GM18519 (cell line): ENCODE measurements around the gene LRP10.

Experiments used
- ATAC-seq: cut with Tn5 transposase; IDR thresholded peaks from one replicate; pipeline ENCODE4 v1.9.1; 2021; ENCODE audit warnings: mild to moderate bottlenecking, moderate library complexity; ENCODE audit not compliant: unreplicated experiment, low FRiP score

LRP10 gene

DNA sequence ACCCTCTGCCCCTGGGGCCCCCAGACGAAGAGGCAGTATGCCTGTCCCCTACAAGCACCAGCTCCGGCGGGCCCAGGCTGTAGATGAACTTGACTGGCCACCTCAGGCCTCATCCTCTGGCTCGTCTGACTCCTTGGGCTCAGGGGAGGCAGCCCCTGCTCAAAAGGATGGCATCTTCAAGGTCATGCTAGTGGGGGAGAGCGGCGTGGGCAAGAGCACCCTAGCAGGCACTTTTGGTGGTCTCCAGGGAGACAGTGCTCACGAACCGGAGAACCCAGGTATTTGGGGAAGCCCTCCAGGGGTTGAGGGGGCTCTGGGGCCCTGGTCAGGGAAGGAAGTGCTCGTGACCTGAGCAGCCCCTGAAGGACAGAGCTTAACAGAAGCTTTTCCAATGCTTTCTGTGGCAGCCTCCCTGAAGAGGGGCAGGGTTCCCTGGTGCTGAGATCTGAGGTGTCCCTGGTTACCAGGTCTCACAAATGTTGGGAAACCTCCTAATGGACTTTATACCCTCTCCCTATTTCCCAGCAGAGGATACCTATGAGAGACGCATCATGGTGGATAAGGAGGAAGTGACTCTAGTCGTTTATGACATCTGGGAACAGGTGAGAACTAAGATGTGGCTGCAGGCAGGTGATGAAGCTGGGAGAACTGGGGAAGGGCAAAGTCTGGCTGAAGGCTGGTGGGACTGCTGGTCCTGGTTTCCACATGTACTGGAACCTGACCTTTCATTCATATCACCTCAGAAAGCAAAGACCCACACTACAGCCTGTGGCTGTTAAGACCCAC is 13.4 kb downstream of the LRP10 start:
- no peak for ATAC-seq

DNA sequence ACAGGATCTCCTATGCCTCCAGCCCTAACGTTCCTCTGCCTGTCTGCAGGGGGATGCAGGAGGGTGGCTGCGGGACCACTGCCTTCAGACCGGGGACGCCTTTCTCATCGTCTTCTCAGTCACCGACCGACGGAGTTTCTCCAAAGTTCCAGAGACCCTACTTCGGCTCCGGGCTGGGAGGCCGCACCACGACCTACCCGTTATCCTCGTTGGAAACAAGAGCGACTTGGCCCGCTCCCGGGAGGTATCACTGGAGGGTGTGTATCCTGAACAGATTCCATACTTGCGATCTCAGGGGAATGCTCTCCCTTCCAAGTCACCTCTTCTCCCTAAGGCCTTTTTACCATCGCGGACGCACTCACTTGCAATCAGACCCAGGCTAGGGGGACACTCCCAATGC is 14.4 kb downstream of the LRP10 start:
- ATAC-seq: no peak

DNA sequence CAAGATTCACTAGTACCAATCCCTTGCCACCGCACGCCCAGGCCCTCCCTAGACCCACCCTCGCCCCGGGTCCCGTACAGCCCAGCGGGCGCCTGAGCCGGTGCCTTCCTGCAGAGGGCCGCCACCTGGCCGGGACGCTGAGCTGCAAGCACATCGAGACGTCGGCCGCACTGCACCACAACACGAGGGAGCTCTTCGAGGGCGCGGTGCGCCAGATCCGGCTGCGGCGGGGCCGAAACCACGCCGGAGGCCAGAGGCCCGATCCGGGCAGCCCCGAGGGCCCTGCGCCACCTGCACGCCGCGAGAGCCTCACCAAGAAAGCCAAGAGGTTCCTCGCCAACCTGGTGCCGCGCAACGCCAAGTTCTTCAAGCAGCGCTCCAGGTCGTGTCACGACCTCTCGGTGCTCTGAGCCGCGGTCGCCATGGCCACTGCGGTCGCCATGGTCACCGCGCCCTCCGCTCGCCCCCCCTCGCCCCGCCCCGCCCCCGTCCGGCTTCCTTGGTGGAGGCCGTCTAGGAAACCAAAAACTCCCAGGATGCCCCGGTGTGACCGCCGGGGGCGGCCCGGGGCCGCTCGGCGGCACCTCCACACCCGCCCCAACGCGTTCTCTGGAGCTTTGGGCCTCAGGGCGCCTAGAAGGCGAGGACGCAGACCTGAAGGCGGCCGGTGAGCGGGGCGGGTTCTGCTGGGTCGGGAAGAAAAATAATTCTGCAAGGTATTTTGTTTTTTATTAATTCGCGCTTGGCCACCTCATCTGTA is 15.1 kb downstream of the LRP10 start:
- ATAC-seq: no peak

DNA sequence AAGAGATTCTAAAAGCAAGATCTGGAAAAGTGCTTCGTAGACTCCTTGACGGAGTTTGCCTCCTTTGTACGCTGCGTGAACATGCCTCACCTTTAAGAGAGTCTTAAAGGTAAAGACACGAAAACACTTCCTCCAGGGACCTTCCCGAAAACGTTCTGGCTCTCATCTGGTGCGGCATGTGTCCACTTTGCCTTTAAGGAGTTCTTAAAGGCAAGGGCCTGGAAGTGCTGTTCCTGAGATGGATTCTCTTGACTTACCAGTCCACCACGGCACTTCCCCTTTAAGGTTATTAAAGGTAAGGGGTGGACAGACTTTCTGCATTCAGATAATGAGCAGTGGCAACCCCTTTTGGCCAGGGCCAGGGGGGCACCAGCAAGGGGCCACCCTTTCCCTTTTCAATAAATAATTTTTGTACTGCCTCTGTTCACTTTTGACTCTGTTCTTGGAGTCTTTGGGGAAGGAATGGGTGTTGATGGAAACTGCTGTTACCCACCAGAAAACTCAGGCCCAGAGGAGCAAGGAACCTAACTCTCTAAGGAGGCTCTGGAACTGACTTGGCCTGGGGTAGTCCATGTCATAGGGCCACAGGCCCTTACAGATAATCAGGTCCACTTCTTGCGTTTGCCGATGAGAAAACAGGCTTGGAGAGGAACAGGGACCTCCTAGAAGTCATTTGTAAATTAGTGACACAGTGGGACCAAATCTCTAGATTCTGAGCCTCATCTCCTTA is 15.9 kb downstream of the LRP10 start:
- no peak for ATAC-seq

DNA sequence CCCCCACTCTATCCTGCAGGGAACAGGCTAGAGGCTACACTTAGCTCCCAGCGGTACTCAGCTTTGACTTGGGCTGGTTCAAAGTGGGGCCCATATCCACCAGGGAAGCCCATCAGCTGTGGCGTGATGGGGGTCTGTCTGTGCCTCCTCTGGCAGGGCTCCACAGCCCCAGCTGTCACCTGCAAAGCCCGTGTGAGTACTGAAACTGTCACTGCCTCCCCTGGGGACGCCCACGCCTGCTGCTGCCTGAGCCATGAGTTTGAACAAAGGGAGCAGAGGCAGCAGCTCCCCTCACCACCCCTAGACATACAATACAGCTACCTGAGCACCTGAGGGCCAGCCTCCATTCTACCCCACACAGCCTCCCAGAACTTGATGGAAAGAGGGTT is 16.4 kb downstream of the LRP10 start:
- no peak for ATAC-seq

DNA sequence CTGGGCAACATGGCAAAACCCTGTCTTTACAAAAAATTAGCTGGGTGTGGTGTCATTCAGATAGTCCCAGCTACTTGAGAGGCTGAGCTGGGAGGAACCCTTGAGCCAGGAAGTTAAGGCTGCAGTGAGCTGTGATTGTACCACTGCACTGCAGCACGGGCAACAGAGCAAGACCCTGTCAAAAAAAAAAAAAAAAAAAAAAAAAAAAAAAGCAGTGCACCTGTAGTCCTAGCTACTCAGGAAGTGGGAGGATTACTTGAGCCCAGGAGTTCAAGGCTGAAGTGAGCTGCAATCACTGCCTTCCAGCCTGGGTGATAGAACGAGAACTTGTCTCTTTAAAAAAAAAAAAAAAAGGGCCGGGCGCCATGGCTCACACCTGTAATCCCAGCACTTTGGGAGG is 17.1 kb downstream of the LRP10 start:
- no peak for ATAC-seq

DNA sequence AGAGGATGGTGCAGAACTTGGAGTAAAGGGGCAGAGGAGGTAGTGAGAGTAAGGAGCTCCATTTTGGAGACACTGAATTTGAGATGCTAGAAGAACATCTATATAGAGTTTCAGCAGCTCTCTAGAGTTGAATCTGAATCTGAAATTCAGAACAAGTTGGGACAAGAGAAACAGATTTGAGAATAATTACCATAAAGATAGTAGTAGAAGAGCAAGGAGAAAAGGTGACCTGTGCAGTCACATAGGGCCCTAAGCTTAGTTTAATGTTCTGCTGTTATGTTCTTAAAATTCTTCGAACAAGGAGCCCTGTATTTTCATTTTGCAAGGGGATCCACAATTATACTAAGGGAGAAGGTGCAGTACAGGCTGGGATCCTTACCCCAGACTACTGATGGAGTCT is 18.9 kb downstream of the LRP10 start:
- no peak for ATAC-seq

DNA sequence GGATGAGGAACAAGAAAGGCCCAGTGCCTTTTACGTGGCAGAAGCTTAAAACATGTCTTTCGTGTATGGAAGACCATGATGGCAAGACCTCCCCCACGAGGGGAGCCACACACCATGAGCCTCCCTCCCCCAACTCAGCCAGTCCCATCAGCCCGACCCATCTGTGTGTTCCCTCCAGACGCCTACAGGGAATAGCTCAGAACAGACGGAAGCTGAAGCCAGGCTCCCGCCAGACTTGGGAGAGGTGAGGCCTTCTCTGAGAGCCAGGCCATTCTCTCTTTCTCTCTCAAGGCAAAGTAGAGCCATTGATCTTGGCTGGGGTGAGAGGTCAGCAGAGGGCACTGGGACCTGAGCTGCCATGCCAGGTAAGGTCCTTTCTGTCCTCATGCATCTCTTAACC is 20.9 kb downstream of the LRP10 start:
- ATAC-seq: no peak

DNA sequence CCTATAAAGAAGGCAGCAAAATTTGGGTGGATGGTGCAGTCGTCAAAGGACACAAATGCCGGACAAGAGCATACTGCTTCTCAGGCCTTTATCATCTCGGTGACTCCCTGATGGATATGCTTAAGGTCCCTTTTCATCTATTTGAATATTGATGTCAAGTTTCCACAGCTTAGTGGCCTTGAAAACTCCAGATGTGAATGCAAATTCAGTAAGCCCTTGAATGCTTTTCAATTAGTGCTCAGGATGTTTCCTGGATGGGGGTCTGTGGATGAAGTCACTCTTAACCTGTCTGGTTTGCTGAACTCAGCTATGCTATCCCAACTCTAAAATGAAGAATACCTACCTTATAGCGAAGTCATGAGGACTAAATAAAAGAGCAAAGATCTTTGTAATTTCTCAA is 22.2 kb downstream of the LRP10 start:
- no peak for ATAC-seq

DNA sequence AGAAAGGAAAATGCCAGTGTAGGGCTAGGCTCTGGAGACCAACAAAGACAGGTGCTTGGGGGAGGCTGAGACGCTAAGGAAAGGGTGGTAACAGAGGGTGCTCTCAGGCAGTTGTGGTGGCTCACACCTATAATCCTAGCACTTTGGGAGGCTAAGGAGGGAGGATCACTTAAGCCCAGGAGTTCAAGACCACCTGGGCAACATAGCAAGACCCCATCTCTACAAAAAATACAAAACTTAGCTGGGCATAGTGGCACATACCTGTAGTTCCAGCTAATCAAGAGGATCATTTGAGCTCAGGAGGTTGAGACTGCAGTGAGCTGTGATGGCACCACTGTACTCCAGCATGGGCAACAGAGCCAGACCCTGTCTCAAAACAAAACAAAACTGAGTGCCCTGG is 23.9 kb downstream of the LRP10 start:
- ATAC-seq: no peak

DNA sequence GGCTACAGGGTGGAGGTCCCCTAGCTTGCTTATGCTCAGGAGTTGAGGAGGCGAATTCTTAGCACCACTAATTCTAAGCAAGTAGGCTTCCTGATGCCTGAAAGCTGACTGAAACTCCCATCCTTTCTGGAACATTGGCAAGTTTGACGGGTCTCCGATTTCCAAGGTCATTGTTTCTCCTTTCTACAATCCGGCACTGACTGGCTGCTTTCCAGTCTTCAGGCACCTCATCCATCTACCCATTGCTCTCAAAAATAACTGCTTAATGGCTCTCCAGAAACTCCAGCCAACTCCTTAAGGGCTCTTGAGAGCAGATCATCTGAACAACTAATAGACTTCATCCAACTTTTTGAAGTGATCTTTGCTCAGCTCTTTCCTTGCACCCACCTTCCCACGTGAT is 24.8 kb downstream of the LRP10 start:
- ATAC-seq: no peak

DNA sequence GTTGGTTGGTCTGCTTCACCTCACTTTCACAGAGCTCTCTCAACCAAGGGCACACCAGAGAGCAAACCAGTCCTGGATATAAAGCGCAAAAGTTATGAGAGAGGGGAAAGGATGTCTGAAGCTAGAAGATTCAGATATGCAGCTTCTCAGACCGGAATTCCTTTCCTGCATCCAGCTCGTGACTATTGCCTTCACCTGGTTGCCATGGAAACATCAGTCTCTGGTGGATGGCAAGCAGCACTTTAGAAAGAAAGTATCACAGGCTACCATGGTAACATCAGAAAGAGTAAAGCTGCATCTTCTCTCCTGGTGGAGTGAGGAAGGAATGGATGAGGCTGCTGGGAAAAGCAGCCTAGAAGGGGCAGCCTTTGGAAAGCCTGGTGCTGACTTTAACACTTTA is 25.2 kb downstream of the LRP10 start:
- ATAC-seq: no peak

DNA sequence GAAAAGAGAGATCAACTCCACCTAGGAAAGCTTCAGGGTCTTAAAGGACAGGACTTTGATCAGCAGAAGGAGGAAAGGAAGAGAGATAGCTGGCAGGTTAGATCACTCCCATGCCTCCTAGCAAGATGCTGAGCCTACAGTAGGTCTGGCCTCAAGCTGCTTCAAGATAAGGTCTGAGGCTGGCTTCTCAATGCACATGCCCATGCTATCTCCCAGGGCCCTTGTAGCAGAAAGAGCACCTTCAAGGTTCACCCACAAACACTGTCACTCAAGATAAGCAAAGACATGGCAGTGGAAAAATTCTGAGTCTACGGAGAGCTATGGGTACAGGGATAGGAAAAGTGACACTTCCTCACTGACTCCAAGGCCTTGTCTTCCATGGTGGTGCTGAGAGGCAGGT is 25.8 kb downstream of the LRP10 start:
- ATAC-seq: no peak

DNA sequence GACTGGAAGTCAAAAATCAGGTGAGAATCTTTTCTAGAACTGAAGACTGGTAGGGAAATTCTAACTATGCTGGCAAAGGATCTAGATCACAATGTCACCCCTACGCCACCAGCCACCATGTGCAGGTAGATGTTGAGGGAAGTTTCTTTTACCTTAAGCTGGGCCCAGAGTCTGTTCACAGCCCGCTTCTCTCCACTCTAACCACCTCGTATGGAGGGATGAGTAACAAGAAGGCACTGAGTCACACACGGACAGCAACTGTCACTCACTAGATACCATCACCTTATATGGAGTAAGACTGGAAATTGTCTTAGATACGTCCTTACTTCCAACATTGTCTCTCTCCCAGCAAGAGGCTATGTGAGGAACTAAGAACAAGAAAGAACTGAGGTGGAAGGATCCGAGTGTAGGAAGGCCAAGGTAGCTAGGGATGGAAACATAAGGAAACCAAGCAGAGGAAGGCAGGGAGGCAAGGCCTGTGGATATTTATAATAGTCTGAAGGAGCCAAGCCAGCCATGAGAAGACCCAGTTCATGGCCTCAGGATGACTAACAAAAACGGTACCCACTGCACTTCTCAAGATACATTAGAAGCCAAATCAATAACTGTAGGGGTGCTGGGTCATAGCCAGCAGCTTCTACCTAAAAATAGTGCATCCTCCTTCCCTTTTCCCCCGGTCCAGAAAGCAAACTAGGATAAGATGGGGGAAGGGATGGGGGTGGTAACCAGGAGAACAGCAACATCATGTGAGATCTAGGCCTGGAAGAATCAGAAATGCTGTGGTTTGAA is 27.0 kb downstream of the LRP10 start:
- ATAC-seq: no peak

DNA sequence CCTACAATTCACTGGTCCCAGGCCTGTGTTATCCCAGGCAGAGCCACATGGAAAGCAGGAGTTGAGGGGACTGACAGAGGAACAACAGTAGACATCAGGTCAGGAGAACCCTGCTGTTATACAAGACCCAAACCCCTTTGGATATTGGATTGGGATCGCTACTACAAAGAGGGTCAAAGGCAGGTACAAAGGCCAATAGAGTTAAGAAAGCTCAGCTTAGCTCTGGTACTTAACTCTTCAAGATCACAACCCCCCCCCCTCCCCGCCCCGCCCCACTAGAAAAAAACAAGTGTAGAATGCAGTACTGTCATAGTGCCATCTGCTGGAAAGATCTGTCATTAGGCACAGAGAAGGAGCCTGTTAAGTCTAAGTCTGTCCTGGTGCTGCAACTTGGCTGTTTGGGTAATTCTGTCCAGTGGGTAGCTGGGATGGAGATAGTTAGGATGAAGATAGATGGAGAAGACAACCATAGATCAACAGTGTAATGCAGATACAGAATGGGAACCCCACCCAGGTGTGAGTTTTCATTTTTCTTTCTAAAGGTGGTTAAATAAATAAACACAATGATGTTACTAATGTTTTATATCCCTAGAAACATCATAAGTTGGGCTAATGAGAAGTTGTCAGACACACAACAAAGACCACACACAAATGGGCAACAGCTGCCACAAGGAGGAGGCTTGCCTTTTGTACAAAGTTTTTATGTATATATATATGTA is 28.7 kb downstream of the LRP10 start:
- ATAC-seq: no peak

DNA sequence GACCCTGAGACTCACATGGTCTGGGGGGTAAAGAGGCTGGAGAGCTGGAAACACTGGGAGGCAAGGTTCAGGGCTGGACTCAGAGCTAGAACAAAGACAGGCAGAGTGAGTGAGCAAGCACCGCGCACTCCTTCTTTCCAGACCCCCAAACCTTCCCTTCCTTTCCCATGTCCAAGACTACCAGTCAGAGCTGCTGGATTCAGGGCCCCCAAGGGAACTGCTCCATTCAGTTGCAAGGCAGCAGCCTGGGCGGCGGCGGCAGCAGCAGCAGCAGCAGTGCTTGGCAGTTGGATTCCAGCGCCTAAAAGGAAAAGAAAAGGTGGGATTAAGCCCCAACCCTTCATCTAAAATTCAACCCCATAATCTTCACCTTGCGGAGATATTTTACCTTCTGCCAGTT is 30.3 kb downstream of the LRP10 start:
- no peak for ATAC-seq

DNA sequence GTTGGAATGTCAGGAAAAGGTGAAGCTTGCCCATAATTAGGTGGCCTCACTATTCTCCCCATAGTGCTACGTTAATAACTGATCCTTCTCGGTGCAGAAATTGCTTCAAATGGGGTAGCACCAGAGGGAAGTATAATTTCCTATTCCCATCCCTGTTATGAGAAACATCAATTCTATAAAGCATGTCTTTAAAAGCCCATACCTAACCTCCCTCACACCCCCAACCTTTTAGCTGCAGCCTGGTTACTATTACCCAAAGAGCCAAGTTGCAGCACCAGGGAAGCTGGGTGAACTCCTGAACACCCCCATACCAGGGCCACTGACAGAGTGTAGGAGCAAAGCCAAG is 32.2 kb downstream of the LRP10 start:
- ATAC-seq: no peak

DNA sequence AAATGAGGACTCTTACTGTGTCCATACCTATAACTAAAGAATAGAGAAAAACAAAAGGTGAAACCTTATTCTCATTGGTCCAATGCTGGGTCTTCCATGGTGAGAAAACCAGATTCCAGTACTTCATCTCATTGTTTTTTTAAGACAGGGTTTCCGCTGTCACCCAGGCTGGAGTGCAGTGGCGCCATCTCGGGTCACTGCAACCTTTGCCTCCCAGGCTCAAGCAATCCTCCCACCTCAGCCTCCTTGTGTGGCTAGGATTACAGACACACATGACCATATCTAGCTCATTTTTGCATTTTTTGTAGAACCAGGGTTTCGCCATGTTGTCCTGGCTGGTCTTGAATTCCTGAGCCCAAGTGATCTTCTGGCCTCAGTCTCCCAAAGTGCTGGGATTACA is 34.1 kb downstream of the LRP10 start:
- ATAC-seq: no peak

DNA sequence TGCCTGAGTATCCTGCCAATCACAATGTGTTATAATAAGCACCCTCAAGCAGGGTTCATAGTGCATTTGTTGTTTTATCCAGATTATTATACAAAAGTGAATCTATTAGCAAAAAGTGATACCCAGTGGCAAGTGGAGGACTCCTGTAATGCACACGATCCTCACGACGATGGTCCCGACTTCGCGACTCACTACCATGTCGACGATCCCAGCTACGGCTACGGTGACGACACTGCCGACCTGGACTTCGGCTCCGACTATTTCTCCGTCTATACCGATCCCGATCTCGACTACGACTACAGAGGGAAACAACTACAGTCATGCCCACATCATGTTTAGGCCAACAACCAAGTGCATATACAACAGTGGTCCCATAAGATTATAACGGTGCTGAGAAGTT is 34.5 kb downstream of the LRP10 start:
- ATAC-seq: no peak

DNA sequence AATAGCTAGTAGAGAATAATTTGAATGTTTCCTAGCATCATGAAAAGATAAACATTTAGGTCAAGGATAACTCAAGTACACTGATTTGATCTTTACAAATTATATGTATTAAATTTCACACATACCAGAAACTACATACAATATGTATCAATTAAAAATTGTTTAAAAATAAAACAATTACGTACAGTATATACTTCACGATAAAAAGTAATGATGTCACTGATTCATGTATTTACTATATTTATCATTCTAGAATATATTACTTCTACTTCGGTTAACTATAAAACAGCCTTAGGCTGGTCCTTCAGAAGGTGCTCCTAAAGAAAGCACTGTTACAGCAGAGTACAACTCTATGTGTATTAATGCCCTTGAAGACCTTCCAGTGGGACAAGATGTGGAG is 35.9 kb downstream of the LRP10 start:
- ATAC-seq: no peak
